Measurements from ENCODE around the gene ZC3H10. TPM values are rescaled to one million over a fixed set of nuclear protein-coding genes. Genes with fewer than 3 reads are reported as not detected.

Gene ZC3H10
- total and polyA plus RNA-seq, 2 of the 13 experiments (the other 11 are each of a cell fraction or from before 2014, with no cell fraction given) = 0.70 to 2.3 TPM

GRCh38 chr12:56104109-56104814 lies 13.8 kb upstream of the ZC3H10 start, which contains the start of gene PA2G4:
Gene PA2G4, plus strand, starts transcription at chr12:56104559. Its CDS starts 179 bp downstream, at chr12:56104738.
- H4K20me1 ChIP-seq (ENCODE audit: insufficient read depth, low read length) = peaks cover 4% of the 10 kb centered on the region
- no peaks in the 10 kb centered on the region for H3K27me3 ChIP-seq (ENCODE audit: control insufficient read depth in 1 of 2, insufficient read depth in 2 of 2, low read length in 2 of 2)
- FAIRE-seq = peak; percentile 83
- H3K4me2 ChIP-seq (ENCODE audit: low read depth, low read length) = peak within 1 kb of the TSS; percentile 91
- peaks cover 34% of the 10 kb centered on the region for H3K79me2 ChIP-seq (ENCODE audit: insufficient read depth, low read length)
- in situ Hi-C loops (cut with HindIII; ENCODE audit: extremely low pct_ligation_motif_present, low pct_unique_long_range_greater_than_20kb) = loop anchor here (5.0 kb wide), 1 partner anchor 57 kb away; no protein-coding TSS in a partner anchor
- peaks cover 20 to 55% of the 10 kb centered on the region in 2 experiments for H3K36me3 ChIP-seq (replicated peaks in 1 of 2; ENCODE audit: control insufficient read depth in 1 of 2, insufficient read depth in 2 of 2, low read length in 2 of 2)
- peak; percentile 94 for ATAC-seq
- DNase-seq (ENCODE audit: low spot score) = peak; percentile 97
- under 1% methylated on average over 46 of the region's 60 CpGs for WGBS (ENCODE audit: low lambda C conversion rate)
- ChIA-PET CTCF (ENCODE audit: low intra/inter-chr PET ratio, low total read pairs) (interaction anchor here (1.0 kb wide), 1 partner anchor 25 kb away, joined by 4 read pairs; no protein-coding TSS in a partner anchor), POLR2A (interaction anchor here (0.8 to 6.5 kb wide), 29 partner anchors 9 to 375 kb away, joined by 3 to 279 read pairs (median 5); partner anchors contain the start of genes CD63, COQ10A, ERBB3 and ESYT1)
- peak within 1 kb of the TSS; percentile 50 to 85 (median 74) for H3K4me3 ChIP-seq (replicated peaks in 1 of 3; ENCODE audit: insufficient read depth in 1 of 3, low read depth in 2 of 3, low read length in 3 of 3)
- H3K9me3 ChIP-seq (ENCODE audit: low read length) = no peaks in the 10 kb centered on the region
- peak within 1 kb of the TSS; percentile 76 for H3K27ac ChIP-seq (ENCODE audit: extremely low read length, insufficient read depth, low read length)
- intact Hi-C loops (cut with micrococcal nuclease; ENCODE audit: unreplicated experiment) = loop anchor here (1.0 to 2.0 kb wide), 2 partner anchors 25 to 57 kb away; no protein-coding TSS in a partner anchor
- peak within 1 kb of the TSS; percentile 88 for H3K9ac ChIP-seq (ENCODE audit: insufficient read depth, low read depth, low read length)
- peaks cover 35% of the 10 kb centered on the region for H3K4me1 ChIP-seq (ENCODE audit: insufficient read depth, low read length)
- no peak within 1 kb of the TSS for H2AFZ ChIP-seq (ENCODE audit: low read length)
- no TSS peak for BruUV-seq (replicated peaks)
- TF ChIP-seq ZNF12 (CRISPR knock-in tag; IDR thresholded peaks at IDR 0.05) (no peak; the same call in 1 of the 2 replicates), TIGD3 (CRISPR knock-in tag; IDR thresholded peaks at IDR 0.05; ENCODE audit: borderline replicate concordance) (peak; percentile 73; the same call in 1 of the 2 replicates), JUN (CRISPR knock-in tag; IDR thresholded peaks at IDR 0.05) (no peak; the same call in 1 of the 2 replicates), POGZ (CRISPR knock-in tag; IDR thresholded peaks at IDR 0.05) (0 out of 2 replicates have a peak, but pooled peaks have one; percentile 49), ZNF280D (CRISPR knock-in tag; IDR thresholded peaks at IDR 0.05) (peak; percentile 85), ZNF652 (CRISPR knock-in tag; IDR thresholded peaks at IDR 0.05; ENCODE audit: borderline replicate concordance, low read depth) (0 out of 2 replicates have a peak, but pooled peaks have one; percentile 25), REST (IDR thresholded peaks at IDR 0.05; ENCODE audit: borderline replicate concordance in 1 of 2, low read depth in 1 of 2, low read length in 2 of 2) (peak in 1 of 2 experiments; percentile 54; a peak in 1 of 4 replicates), NR3C1 (CRISPR knock-in tag; IDR thresholded peaks at IDR 0.05) (no peak), PHF20 (CRISPR knock-in tag; IDR thresholded peaks at IDR 0.05) (peak; percentile 75), ZFP36 (IDR thresholded peaks at IDR 0.05; ENCODE audit: borderline replicate concordance, low read depth, low read length, partially characterized antibody) (no peak), SMAD1 (CRISPR knock-in tag; IDR thresholded peaks at IDR 0.05; ENCODE audit: borderline replicate concordance, low read depth) (no peak; the same call in 1 of the 2 replicates), HNRNPUL1 (IDR thresholded peaks at IDR 0.05; ENCODE audit: low read depth, low read length) (no peak; the same call in 1 of the 2 replicates), RCOR2 (CRISPR knock-in tag; IDR thresholded peaks at IDR 0.05) (no peak), GABPA (IDR thresholded peaks at IDR 0.05; ENCODE audit: low read depth, low read length) (peak; percentile 60), GABPA (CRISPR knock-in tag; IDR thresholded peaks at IDR 0.05; ENCODE audit: low read depth) (peak; percentile 90)

Measured in HepG2 (cell line).